Hematopoietic multipotent progenitor cell treated with erythropoietin and hydrocortisone succinate and interleukin-3 and kit ligand, for 17 days (in vitro differentiated cells): ENCODE data around the gene DENND5B.
"Not testable (repeated sequence)": the region's sequence is repeated elsewhere in the genome, so short reads cannot be mapped to it uniquely, and the experiment has no call there.

Experiments
- DNase-seq: peaks from one replicate; pipeline ENCODE4 v3.0.0-alpha.2; 2015; ENCODE audit warnings: low spot score

DENND5B gene

DNA sequence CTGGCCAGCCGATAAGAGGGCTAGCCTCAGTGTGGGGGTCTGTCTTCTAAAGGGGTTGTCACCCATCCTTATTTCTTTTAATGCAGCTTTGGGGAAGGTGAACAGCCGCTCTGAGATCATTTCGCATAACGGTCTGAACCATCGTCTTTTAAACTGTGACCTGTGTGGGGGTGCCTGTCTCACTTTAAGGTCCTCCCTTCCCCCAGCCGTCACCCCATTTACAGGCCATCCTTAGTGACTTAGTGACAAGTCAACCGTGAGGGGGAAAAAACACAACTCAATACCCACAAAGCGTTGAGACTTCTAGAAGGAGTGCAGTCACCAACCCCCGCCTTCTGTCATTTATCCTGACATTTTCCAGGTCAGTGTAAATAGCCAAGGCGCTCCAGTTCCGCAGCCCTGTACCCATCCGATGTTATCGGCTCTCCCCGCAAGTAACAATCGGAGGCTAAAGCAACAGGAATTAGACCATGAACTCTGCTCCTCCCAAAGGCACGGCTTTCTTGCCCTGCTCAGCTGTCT lies 505 bp upstream of the DENND5B start:
- DNase-seq: no peak

- no peak for DNase-seq
Measured at GRCh38 chr12:31589904-31590641, 863 bp downstream of the DENND5B start.

DNA sequence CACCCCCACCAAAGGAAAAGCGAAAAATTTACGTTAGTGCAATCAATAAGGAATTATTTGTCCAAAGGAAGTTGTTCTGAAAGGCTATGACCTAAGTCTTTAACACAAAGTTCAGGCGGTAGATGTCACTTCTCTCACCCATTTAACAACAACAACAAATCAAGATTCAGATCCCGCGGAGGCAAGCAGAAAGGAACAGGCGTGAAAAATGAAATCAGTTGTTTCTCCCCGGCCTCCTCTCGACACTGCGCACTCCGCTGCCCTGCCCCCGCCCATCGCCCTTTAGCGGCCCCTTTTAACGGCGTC lies 1.4 kb downstream of the DENND5B start:
- DNase-seq: no peak

DNA sequence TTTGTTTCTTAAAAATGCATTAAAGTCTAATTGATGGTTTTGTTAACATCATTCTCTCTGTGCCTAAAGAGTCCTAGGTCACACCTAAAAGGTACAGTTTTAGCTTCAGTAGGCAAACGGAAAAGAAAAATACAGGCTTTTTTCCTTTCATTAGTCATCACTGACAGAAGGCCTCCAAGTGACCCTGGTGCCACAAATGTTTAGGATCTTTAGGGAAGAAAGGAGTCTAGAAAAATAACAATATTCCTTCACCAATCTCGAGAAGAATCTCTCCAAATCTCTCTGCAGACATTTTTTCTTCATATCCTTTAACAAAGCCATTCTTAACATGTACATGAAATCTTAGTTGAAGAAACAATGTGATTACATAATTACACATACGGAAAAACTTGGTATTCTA lies 2.0 kb downstream of the DENND5B start:
- DNase-seq: no peak

- DNase-seq: no peak
Measured at GRCh38 chr12:31586728-31587127, 4.2 kb downstream of the DENND5B start.

DNA sequence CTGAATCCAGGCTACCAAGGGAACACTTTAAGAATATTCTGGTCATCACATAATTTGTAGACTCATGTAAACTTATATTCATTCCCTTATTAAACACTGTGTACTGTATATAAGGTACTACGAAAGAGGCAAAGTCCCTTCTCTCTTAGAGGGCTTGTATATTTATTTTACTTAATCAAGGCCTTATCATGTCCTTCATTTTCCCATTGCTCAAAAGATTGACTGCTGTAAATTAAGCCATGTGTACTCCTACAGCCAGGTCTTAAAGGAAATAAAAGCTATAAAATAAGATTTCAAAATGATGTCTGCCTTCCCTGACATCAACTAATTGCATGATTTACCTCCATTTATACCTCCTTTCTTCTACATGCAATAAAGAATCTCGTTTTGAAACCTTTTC lies 5.0 kb downstream of the DENND5B start:
- DNase-seq: no peak

DNA sequence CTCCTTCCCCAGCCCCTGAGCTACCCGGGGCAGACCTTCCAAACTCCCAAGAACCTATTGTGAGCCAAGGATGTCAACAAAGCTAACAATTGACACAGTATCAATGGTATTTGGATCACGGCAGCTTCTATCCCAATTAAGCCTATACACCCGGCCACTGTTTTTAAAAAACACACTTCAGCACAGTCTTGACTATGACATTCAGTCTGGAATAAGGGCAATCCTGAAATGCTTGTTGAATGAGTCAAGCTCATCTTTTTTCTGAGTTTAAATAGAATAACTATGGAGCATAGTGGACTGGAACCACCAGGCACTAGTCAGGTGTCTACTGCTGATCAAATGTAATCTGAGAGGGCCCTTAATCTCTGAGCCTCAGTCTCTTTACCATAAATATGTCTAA lies 5.7 kb downstream of the DENND5B start:
- DNase-seq: no peak

GRCh38 chr12:31584782-31585181 lies 6.2 kb downstream of the DENND5B start:
- DNase-seq: no peak

GRCh38 chr12:31583878-31584277 lies 7.1 kb downstream of the DENND5B start:
- DNase-seq: no peak

- DNase-seq: no peak
Measured at GRCh38 chr12:31582155-31582554, 8.8 kb downstream of the DENND5B start.

- no peak for DNase-seq
Measured at GRCh38 chr12:31578632-31579031, 12.3 kb downstream of the DENND5B start.

- no peak for DNase-seq
Measured at GRCh38 chr12:31574803-31575575, 15.9 kb downstream of the DENND5B start.

DNA sequence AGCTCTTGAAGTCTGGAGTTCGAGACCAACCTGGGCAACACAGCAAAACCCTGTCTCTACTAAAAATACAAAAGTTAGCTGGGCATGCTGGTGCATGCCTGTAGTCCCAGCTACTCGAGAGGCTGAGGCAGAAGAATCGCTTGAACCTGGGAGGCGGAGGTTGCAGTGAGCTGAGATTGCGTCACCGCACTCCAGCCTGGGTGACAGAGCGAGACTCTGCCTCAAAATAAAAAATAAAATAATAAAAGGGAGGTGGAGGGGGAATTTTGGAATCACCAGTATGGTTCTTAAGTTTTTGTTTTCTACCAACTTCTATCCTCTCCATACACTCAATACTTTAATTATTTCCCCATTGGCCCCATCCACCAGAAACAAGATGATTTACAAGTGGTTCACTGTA lies 16.6 kb downstream of the DENND5B start:
- not testable (repeated sequence) for DNase-seq

GRCh38 chr12:31572900-31573600 lies 17.9 kb downstream of the DENND5B start:
- no peak for DNase-seq

DNA sequence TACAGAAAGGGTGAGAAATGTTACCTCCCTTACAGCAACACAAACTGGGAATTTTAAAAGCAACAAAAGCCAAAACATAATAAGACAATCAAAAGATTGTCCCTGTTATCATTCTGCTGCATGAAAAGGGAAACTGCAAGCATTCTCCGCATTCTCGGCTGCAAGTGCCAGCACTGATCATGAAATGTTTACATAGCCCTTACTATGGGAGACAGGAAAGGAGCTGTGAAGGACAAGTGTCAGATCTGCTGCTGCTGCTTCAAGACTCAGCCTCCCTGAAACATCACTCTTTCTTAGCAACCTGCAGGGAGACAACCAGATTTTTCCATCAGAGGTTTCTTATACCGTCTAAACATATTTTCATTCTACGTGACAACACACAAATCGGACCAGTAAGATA lies 20.1 kb downstream of the DENND5B start:
- no peak for DNase-seq

GRCh38 chr12:31569517-31569916 lies 21.4 kb downstream of the DENND5B start:
- not testable (repeated sequence) for DNase-seq

DNA sequence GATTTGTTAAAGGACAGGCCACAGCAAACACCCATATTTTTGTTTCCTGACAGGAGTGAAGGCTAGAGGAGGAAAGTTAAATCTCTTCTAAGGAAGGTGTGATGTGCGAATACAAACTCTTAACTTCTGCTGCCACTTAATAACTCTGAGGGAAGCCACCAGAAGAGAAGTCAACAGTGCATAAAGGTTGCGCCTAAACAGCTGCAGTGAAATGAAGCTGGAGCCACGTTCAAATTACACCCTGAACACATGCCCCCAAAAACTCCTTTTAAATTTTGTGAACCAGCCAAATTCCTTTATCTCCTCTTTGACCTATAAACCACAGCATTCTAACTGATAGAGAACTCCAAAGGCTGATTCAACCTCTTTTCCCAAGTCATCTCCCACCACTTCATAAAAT lies 22.4 kb downstream of the DENND5B start:
- DNase-seq: no peak

DNA sequence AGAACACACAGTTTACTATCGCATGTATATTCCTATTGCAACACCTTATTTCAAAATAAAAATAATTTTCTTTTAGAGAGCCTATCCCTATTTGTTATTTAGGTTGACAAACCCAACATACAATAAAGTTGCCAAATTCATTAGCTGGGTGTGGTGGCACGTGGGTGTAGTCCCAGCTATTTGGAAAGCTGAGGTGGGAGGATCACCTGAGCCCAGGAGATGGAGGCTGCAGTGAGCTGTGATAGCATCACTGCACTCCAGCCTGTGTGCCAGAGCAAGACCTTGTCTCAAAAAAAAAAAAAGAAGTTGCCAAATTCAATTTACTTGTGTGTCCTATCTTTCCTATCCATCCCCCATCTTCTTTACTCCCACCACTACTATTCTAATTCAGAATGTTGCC lies 23.9 kb downstream of the DENND5B start:
- DNase-seq: no peak

DNA sequence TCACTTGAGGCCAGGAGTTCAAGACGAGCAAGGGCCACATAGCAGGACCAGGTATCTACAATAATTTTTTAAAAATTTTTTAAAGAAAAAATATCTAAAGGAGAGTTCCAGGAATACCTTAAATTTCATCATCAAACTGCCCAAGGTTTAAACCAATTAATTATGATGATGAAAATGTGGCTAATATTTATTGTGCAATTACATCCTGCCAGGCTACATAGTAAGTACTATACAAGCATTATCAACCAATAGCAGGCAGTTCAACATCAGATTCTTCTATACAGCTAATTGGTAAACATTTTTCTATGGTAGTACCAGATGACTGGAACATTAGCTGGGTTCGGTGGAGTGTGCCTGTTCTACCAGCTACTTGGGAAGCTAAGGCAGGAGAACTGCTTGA lies 24.4 kb downstream of the DENND5B start:
- no peak for DNase-seq

- DNase-seq: no peak
Measured at GRCh38 chr12:31562594-31563328, 28.2 kb downstream of the DENND5B start.

GRCh38 chr12:31560516-31560915 lies 30.4 kb downstream of the DENND5B start:
- no peak for DNase-seq

DNA sequence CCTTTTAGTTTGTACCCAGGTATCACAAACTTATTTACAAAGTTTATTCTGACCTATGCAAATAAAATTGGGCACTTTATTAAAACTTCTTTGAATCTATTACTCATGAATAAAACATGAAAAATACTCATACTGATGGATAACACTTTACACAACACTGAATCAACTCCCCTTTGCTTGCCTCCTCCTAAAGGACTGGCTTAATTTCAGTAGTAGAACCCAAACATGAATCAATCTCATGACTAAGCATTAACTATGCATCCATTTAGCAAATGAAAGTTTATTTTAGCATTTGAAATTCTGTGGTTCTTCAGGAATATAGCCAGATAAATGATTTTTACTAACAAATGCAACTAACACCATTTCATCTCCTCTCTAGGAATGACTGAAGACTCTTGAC lies 32.4 kb downstream of the DENND5B start:
- no peak for DNase-seq
